OCI-LY3 (cell line): ENCODE data around the gene HIVEP3.

Source experiments
- EZH2phosphoT487 ChIP-seq: fragments of 200-600 bp; shearing (Covaris generic); IDR thresholded peaks from 2 replicates; pipeline ENCODE4 v1.6.1; 2018; ENCODE audit warnings: antibody characterized with exemption, mixed run types, low read depth
- TF ChIP-seq, protein P1 (sequence below): fragments of 200-600, 300-600 bp; sonication (generic); IDR thresholded peaks from 2 replicates; pipeline ENCODE4 v1.5.1; 2014; ENCODE audit warnings: antibody characterized with exemption, low read length, low read depth

DNA sequence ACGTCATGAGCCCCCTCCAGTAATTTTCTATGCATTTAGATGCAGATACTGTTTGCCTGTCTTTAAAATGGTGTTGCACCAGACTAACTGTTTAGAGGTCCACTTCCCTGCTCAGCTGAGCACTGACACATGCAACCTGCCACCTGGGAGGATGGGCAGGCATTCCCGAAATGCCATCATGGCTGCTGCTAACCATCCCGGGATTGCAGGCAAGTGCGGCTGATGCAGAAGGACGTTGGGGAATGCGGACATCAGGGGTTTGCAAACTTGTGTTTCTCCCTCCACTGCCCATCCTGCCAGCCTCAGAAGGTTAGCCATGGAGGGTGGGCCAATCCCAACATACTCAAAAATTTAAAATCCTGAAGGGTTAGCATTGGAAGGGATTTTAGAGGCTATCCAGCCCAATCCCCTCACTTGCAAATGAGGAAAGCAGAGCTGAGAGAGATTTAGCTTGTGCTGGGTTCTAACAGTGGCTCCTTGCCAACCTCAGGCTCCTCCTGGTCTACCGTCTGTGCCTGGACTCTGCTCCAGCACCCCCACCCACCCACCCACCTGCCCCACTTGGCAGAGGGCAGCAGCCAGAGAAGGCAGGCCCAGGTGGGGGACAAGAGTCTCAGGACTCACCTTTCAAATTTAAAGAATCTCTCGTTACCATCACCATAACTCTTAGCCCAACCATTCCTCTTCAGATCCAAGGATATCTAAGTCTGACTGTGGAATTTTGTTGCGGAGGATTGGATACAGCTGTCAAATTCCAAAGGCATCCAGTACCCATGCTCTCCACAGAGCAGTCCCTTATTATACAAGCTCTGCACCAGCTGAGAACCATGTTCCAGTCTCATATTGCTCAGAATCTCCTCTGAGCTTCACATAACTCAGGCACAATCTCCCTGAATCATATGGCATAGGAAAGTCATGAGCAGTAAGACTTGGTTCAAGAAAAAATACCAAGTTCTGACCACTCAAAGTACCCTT, 34.2 kb downstream of the HIVEP3 start:
- TF ChIP-seq, protein P1, sequence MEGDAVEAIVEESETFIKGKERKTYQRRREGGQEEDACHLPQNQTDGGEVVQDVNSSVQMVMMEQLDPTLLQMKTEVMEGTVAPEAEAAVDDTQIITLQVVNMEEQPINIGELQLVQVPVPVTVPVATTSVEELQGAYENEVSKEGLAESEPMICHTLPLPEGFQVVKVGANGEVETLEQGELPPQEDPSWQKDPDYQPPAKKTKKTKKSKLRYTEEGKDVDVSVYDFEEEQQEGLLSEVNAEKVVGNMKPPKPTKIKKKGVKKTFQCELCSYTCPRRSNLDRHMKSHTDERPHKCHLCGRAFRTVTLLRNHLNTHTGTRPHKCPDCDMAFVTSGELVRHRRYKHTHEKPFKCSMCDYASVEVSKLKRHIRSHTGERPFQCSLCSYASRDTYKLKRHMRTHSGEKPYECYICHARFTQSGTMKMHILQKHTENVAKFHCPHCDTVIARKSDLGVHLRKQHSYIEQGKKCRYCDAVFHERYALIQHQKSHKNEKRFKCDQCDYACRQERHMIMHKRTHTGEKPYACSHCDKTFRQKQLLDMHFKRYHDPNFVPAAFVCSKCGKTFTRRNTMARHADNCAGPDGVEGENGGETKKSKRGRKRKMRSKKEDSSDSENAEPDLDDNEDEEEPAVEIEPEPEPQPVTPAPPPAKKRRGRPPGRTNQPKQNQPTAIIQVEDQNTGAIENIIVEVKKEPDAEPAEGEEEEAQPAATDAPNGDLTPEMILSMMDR: no peak
- no peak for TF ChIP-seq EZH2phosphoT487
